Erythroblast (primary cell): ENCODE data around the gene ERH.

Experiments used
- GATA1 ChIP-seq: IDR thresholded peaks from 2 replicates; pipeline ENCODE4 v1.6.1; 2011; ENCODE audit warnings: low read depth, mild to moderate bottlenecking, control low read depth, low read length, moderate library complexity
- POLR2A ChIP-seq: IDR thresholded peaks from 2 replicates; pipeline ENCODE4 v1.6.1; 2011; ENCODE audit warnings: mild to moderate bottlenecking, low read length

- no peak for TF ChIP-seq POLR2A
- no peak for TF ChIP-seq GATA1
Measured at GRCh38 chr14:69375722-69376121, 22.4 kb downstream of the ERH start.
